HG02852 (cell line): ENCODE data around the gene CRYBG3.

Experiments
- ATAC-seq: cut with Tn5 transposase; IDR thresholded peaks from one replicate; pipeline ENCODE4 v1.9.1; 2021; ENCODE audit warnings: mild to moderate bottlenecking, moderate library complexity; ENCODE audit not compliant: unreplicated experiment

The CRYBG3 gene

GRCh38 chr3:97835761-97836160, 13.9 kb downstream of the CRYBG3 start:
- ATAC-seq: no peak

- no peak for ATAC-seq
Observed at GRCh38 chr3:97838393-97838792, 16.6 kb downstream of the CRYBG3 start.

- ATAC-seq: no peak
Observed at GRCh38 chr3:97839944-97840343, 18.1 kb downstream of the CRYBG3 start.

- no peak for ATAC-seq
Observed at GRCh38 chr3:97841304-97841703, 19.5 kb downstream of the CRYBG3 start.

- ATAC-seq: no peak
Observed at GRCh38 chr3:97841956-97842355, 20.1 kb downstream of the CRYBG3 start.

- no peak for ATAC-seq
Observed at GRCh38 chr3:97848779-97849178, 27.0 kb downstream of the CRYBG3 start.

- ATAC-seq: no peak
Observed at GRCh38 chr3:97857401-97857800, 35.6 kb downstream of the CRYBG3 start.

GRCh38 chr3:97860364-97860763, 38.6 kb downstream of the CRYBG3 start:
- ATAC-seq: no peak

- no peak for ATAC-seq
Observed at GRCh38 chr3:97862582-97862981, 40.8 kb downstream of the CRYBG3 start.

GRCh38 chr3:97863031-97863430, 41.2 kb downstream of the CRYBG3 start:
- no peak for ATAC-seq

GRCh38 chr3:97863775-97864174, 42.0 kb downstream of the CRYBG3 start:
- ATAC-seq: no peak

- no peak for ATAC-seq
Observed at GRCh38 chr3:97871186-97871585, 49.4 kb downstream of the CRYBG3 start.

- ATAC-seq: no peak
Observed at GRCh38 chr3:97871801-97872524, 50.2 kb downstream of the CRYBG3 start.

- ATAC-seq: no peak
Observed at GRCh38 chr3:97872525-97873042, 50.8 kb downstream of the CRYBG3 start.

GRCh38 chr3:97880267-97880666, 58.5 kb downstream of the CRYBG3 start:
- ATAC-seq: no peak

- ATAC-seq: no peak
Observed at GRCh38 chr3:97882975-97883598, 61.3 kb downstream of the CRYBG3 start.

- no peak for ATAC-seq
Observed at GRCh38 chr3:97883736-97884135, 61.9 kb downstream of the CRYBG3 start.

- ATAC-seq: no peak
Observed at GRCh38 chr3:97884586-97885123, 62.8 kb downstream of the CRYBG3 start.

GRCh38 chr3:97885931-97886824, 64.4 kb downstream of the CRYBG3 start:
- ATAC-seq: no peak

- no peak for ATAC-seq
Observed at GRCh38 chr3:97889814-97890213, 68.0 kb downstream of the CRYBG3 start.

- ATAC-seq: no peak
Observed at GRCh38 chr3:97892852-97893251, 71.0 kb downstream of the CRYBG3 start.
